ENCODE results near the gene CDC34. TPM values are rescaled to one million over a fixed set of nuclear protein-coding genes. Genes with fewer than 3 reads are reported as not detected.

CDC34 gene
- total RNA-seq, 1 donor from 2014 or later, result 46.2 TPM

- no peak for DNase-seq
Measured at GRCh38 chr19:519449-519865, 12.1 kb upstream of the CDC34 start.

GRCh38 chr19:522726-523125, 8.8 kb upstream of the CDC34 start:
- no peak for DNase-seq

GRCh38 chr19:524062-524674, 7.4 kb upstream of the CDC34 start:
- DNase-seq, result no peak

GRCh38 chr19:525029-525428, 6.5 kb upstream of the CDC34 start:
- no peak for DNase-seq

GRCh38 chr19:525857-526419, 5.6 kb upstream of the CDC34 start:
- no peak for DNase-seq

- no peak for DNase-seq
Measured at GRCh38 chr19:530134-531008, 1.2 kb upstream of the CDC34 start.

DNA sequence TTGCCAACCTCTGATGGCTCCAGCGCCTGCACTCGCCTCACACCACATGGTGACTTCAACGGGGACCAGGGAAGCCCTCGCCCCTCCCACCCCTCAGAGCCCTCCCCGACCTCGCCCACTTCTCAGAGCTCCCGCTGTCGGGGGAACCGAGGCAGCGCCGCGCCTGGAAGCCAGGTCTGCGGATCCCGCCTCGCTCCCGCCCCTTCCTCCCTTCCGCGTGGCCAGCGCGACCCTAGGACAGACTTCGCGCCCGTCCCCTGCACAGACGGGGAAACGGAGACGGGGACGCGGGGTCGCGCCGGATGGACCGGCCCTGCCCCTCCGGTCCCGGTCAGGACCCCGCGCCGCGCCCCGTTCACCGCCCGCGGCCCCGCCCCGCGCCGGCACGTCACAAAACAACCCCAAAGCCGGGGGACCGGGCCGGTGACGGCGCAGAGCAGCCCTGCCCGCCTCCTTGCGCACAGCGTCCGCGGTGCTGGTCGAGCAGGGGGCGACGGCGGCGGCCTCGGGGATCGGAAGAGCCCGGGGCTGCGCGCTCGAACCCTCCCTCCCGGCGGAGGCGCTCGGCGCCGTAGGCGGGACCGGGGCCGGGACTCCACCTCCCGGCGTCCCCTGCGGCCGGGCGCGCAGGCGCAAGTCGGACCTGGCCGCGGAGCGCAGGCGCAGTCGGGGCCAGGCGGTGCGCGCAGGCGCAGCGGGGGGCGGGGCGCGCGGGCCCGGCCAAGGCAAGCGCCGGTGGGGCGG, 379 bp upstream of the CDC34 start:
- peak; percentile 63 for DNase-seq

- DNase-seq, result peak; percentile 43
Measured at GRCh38 chr19:532561-533363, 1.2 kb downstream of the CDC34 start.

GRCh38 chr19:533364-534058, 2.0 kb downstream of the CDC34 start:
- no peak for DNase-seq

GRCh38 chr19:534088-534487, 2.5 kb downstream of the CDC34 start:
- DNase-seq, result no peak

DNA sequence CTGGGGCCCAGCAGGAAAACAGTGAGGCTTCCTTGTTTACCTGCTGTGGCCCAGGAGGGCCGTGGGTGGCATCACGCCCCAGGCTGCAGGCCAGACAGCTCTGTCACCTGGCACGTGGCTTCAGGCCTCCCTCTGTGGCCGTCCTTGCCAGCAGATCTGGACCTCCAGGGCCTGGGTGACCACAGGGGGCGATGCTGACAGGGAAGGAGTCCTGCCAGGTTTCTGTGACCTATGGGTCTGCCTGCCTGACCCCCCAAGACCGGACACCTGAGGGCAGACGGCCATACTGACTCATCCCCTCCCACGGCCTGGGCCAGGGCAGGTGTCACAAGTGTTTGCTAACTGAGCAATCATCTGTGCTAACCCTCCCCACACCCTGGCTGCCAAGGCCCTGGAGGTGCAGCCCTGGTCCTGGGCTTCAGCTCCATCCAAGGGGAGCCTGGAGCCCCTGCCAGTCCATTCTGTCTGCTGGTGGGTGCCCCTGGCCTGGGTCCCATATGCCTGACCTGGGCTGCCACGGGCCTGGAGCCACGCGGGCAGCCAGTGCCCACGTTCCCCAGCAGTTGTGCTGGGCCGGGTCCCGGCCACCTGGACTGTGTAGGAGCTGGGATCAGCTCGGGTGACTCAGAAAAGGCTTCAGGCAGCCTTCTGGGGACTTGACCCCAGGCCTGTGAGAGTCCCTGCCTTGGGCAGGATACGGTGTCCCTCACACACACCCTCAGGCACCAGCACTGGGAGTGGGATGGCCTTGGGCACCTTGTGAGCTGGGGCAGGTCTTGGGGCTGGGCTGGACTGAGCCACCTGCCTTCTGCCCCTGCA, 3.7 kb downstream of the CDC34 start:
- DNase-seq, result no peak

GRCh38 chr19:536031-536880, 4.7 kb downstream of the CDC34 start:
- no peak for DNase-seq

GRCh38 chr19:536881-537404, 5.4 kb downstream of the CDC34 start:
- no peak for DNase-seq

GRCh38 chr19:538641-539428, 7.3 kb downstream of the CDC34 start:
- DNase-seq, result no peak

DNA sequence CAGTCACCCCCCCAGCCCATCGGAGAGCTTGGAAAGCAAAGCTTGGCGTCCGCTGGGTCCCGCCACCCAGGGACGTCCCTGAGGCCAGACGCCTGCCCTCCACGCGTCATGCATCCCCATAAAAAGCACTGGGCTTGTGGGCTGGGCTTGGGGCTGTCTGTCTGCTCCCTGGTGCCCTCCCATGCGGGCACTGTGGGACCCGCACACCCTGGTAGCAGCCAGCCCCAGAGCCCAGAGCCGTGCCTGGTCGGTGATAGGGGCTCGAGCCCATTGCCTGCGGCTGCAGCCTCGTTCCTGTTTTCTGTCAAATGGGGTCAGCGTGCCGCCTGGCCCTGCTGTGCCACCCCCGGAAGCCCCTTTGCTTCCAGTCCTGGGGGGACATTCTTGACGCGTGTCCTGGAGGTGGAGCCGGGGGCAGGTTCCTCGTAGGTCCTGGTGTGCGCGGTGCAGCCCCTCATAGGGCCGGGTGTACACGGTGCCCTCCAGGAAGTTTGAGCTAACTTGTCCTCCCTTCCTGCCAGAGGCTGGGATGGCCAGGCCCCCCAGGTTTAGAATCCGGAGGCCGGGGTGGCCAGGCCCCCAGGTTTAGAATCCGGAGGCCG, 8.0 kb downstream of the CDC34 start:
- no peak for DNase-seq

GRCh38 chr19:540867-541637, 9.5 kb downstream of the CDC34 start:
- DNase-seq, result no peak

- no peak for DNase-seq
Measured at GRCh38 chr19:541699-542098, 10.1 kb downstream of the CDC34 start.

Measured in occipital lobe (tissue), 2 donors.